HepG2 (cell line): ENCODE data around the gene HHIPL1. TPM values are rescaled to one million over a fixed set of nuclear protein-coding genes. Genes with fewer than 3 reads are reported as not detected.
A peak's percentile ranks its signal among the peaks of the same experiment; 100 is the strongest.

Experiments
- DMAP1 ChIP-seq: IDR thresholded peaks from 2 replicates; pipeline ENCODE4 v1.6.1; 2016
- EP300 ChIP-seq, 3 experiments: sonication (generic) in 1 of 3; formaldehyde crosslinking in 1 of 3; IDR thresholded peaks; 2 replicates each; pipeline versions ENCODE4 v1.5.1 to v1.6.1; 2011 to 2020; ENCODE audit warnings: low read depth in 2 of 3, low read length in 2 of 3, borderline replicate concordance in 1 of 3, improper control_type of control experiment in 1 of 3, mild to moderate bottlenecking in 1 of 3, missing genetic modification reagents in 1 of 3, moderate library complexity in 1 of 3
- ETV6 ChIP-seq: sonication (generic); formaldehyde crosslinking; conservative IDR thresholded peaks from 2 replicates; pipeline ENCODE4 v1.4.0; 2020; ENCODE audit warnings: missing genetic modification reagents
- FOXM1 ChIP-seq: sonication (generic); formaldehyde crosslinking; IDR thresholded peaks from 2 replicates; pipeline ENCODE4 v1.5.0; 2020; ENCODE audit warnings: missing genetic modification reagents
- MBNL3 ChIP-seq: fragments of 250-450 bp; sonication (Bioruptor Pico); conservative IDR thresholded peaks from 2 replicates; pipeline ENCODE4 v1.8.0; 2022; ENCODE audit warnings: mild to moderate bottlenecking, inconsistent platforms
- NFAT5 ChIP-seq: sonication (generic); formaldehyde crosslinking; IDR thresholded peaks from 2 replicates; pipeline ENCODE4 v1.4.0; 2020; ENCODE audit warnings: missing genetic modification reagents
- NFKBIZ ChIP-seq: IDR thresholded peaks from 2 replicates; pipeline ENCODE4 v1.6.1; 2018; ENCODE audit warnings: missing genetic modification reagents, missing compliant biosample characterization
- POLR2A ChIP-seq, 2 experiments: IDR thresholded peaks; 2 replicates each; pipeline ENCODE4 v1.6.1; 2011; ENCODE audit warnings: low read depth in 2 of 2, low read length in 2 of 2, mild to moderate bottlenecking in 1 of 2, moderate library complexity in 1 of 2; ENCODE audit not compliant: insufficient read depth in 1 of 2
- SKIL ChIP-seq: sonication (generic); formaldehyde crosslinking; IDR thresholded peaks from 2 replicates; pipeline ENCODE4 v1.8.0; 2022; ENCODE audit warnings: missing genetic modification reagents, mild to moderate bottlenecking, moderate library complexity, borderline replicate concordance
- SNRNP70 ChIP-seq: fragments of 200-400 bp; formaldehyde crosslinking; IDR thresholded peaks from 2 replicates; pipeline ENCODE4 v1.6.1; 2017; ENCODE audit warnings: mild to moderate bottlenecking, low read depth, low read length, moderate library complexity
- TBX2 ChIP-seq: sonication (generic); formaldehyde crosslinking; IDR thresholded peaks from 2 replicates; pipeline ENCODE4 v1.5.0; 2020; ENCODE audit warnings: missing genetic modification reagents, mild to moderate bottlenecking, borderline replicate concordance
- ZNF138 ChIP-seq: sonication (generic); formaldehyde crosslinking; IDR thresholded peaks from 2 replicates; pipeline ENCODE4 v1.5.0; 2020; ENCODE audit warnings: mild to moderate bottlenecking, low read depth, missing genetic modification reagents
- ZNF263 ChIP-seq: sonication (generic); formaldehyde crosslinking; IDR thresholded peaks from 2 replicates; pipeline ENCODE4 v1.4.0; 2020; ENCODE audit warnings: missing genetic modification reagents
- ZNF567 ChIP-seq: sonication (generic); formaldehyde crosslinking; IDR thresholded peaks from 2 replicates; pipeline ENCODE4 v1.8.1; 2023; ENCODE audit warnings: mild to moderate bottlenecking, missing genetic modification reagents, borderline replicate concordance
- ZNF616 ChIP-seq: sonication (generic); formaldehyde crosslinking; IDR thresholded peaks from 2 replicates; pipeline ENCODE4 v1.5.0; 2020; ENCODE audit warnings: low read depth, mild to moderate bottlenecking, missing genetic modification reagents
- ZNF724P ChIP-seq: sonication (generic); formaldehyde crosslinking; IDR thresholded peaks from 2 replicates; pipeline ENCODE4 v1.8.0; 2022; ENCODE audit warnings: missing genetic modification reagents, borderline replicate concordance
- ZNF772 ChIP-seq: sonication (generic); formaldehyde crosslinking; IDR thresholded peaks from 2 replicates; pipeline ENCODE4 v1.5.0; 2020; ENCODE audit warnings: mild to moderate bottlenecking, missing genetic modification reagents
- polyA plus RNA-seq, 8 experiments: library from polyadenylated mRNA; depleted of rRNA in 3 of 8; stranded (reverse) in 7 of 8; unstranded in 1 of 8; fragments of >200 nt; fragmentation: Illumina TruSeq in 4 of 8; extraction: Trizol in 4 of 8; gene quantifications; 2 replicates each; pipeline versions ENCODE4 v1.2.1 to v1.2.3, GENCODE V29; 2011 to 2016; ENCODE audit warnings: low read depth in 4 of 8, missing spikeins in 1 of 8, mixed read lengths in 1 of 8; ENCODE audit not compliant: insufficient read depth in 1 of 8
- total RNA-seq, 5 experiments: library from RNA; depleted of rRNA; stranded (reverse); fragments of >200 nt; fragmentation: Illumina TruSeq; extraction: Trizol; gene quantifications; 2 replicates each; pipeline ENCODE4 v1.2.3, GENCODE V29; 2016; ENCODE audit warnings: low read depth in 1 of 5
- TF ChIP-seq, protein P1 (sequence below): sonication (generic); formaldehyde crosslinking; IDR thresholded peaks from 2 replicates; pipeline ENCODE4 v1.8.0; 2022; ENCODE audit warnings: low read depth, missing genetic modification reagents

The HHIPL1 gene
- total and polyA plus RNA-seq, 2 of the 13 experiments (the other 11 are each of a cell fraction or from before 2014, with no cell fraction given): not detected

- TF ChIP-seq SKIL: no peak
- TF ChIP-seq EP300 (IDR thresholded peaks at IDR 0.05; ENCODE audit: low read depth in 2 of 2, low read length in 2 of 2): no peak
- no peak for TF ChIP-seq EP300 (CRISPR knock-in tag; IDR thresholded peaks at IDR 0.05; ENCODE audit: borderline replicate concordance)
- peak; percentile 44; the same call in 1 of the 2 replicates for TF ChIP-seq FOXM1 (CRISPR knock-in tag)
- TF ChIP-seq ZNF138 (CRISPR knock-in tag): no peak
- TF ChIP-seq ZNF724P (CRISPR knock-in tag): no peak
- no peak for TF ChIP-seq NFKBIZ (CRISPR knock-in tag)
- no peak for TF ChIP-seq ETV6 (CRISPR knock-in tag)
- no peak for TF ChIP-seq SNRNP70
- no peak for TF ChIP-seq ZNF263
- no peak; the same call in 1 of the 2 replicates for TF ChIP-seq TBX2 (CRISPR knock-in tag)
- peak in 1 of 2 experiments; percentile 43; a peak in 1 of 4 replicates for TF ChIP-seq POLR2A (IDR thresholded peaks at IDR 0.05; ENCODE audit: insufficient read depth in 1 of 2, low read depth in 2 of 2, low read length in 2 of 2)
- no peak for TF ChIP-seq NFAT5 (CRISPR knock-in tag)
- TF ChIP-seq ZNF567 (CRISPR knock-in tag): no peak
- no peak for TF ChIP-seq ZNF772 (CRISPR knock-in tag)
- TF ChIP-seq MBNL3 (CRISPR knock-in tag): no peak
- TF ChIP-seq DMAP1 (CRISPR knock-in tag): no peak; the same call in 1 of the 2 replicates
- TF ChIP-seq, protein P1, sequence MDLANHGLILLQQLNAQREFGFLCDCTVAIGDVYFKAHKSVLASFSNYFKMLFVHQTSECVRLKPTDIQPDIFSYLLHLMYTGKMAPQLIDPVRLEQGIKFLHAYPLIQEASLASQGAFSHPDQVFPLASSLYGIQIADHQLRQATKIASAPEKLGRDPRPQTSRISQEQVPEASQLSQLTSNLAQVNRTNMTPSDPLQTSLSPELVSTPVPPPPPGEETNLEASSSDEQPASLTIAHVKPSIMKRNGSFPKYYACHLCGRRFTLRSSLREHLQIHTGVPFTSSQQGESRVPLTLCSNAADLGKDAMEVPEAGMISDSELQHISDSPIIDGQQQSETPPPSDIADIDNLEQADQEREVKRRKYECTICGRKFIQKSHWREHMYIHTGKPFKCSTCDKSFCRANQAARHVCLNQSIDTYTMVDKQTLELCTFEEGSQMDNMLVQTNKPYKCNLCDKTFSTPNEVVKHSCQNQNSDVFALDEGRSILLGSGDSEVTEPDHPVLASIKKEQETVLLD (CRISPR knock-in tag): peak; percentile 67; the same call in 1 of the 2 replicates
- TF ChIP-seq ZNF616: no peak
Measured at GRCh38 chr14:99604278-99604765, 40.6 kb upstream of the HHIPL1 start (continued).
